Activated CD4-positive, alpha-beta T cell treated with anti-CD3 and anti-CD28 coated beads, Interleukin-2, amount 50 U/mL, for 1 hour (primary cell): Measurements from ENCODE around the gene ERAL1.
A peak's percentile ranks its signal among the peaks of the same experiment; 100 is the strongest.
"Not testable (repeated sequence)": the region's sequence is repeated elsewhere in the genome, so short reads cannot be mapped to it uniquely, and the experiment has no call there.

Experiments used
- DNase-seq: peaks from one replicate; pipeline ENCODE4 v3.0.0-alpha.2; 2020

Gene ERAL1

DNA sequence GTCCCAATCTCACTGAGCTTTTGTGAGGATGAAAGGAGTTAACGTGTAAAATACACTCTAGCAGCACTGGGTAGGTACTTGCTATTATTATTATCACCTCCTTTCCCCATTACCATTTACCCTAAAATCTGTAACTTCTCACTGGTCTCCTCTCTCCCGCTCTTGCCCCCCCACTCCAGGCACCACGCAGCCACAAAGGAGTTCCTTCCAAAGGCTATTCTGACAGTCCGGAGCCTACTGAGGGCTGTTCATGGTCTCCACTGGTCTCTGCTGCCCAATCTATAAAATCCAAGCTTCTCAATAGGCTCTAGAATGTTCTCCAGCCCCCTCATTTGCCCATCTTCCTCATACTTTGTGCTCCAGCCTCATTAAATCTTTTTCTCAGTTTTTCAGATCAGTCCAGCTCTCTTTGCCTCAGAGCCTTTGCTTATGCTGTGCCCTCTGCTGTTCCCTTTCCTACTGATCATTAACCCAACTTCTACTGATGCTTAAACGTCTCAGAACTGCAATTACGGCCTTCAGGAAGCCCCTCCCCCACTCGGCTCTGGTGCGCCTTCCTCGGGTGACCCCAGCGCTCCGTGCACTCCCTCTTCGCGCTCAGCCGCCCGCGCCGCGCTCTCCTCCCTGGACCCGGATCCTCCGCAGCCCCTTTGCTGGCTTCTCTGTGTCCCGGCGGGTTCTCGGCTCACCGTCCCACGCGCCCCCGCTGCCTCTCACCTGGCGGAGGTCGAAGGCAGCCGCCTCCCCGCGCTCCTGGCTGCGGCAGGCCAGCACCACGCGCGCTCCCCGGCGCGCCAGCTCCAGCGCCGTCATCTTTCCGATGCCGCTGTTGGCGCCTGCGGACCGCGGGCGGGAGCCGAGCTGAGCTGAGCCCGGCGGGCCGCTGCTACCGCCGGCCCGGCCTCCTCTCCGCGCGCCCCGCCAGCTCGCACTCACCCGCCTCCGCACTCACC is 47.3 kb downstream of the ERAL1 start:
- peak; percentile 55 for DNase-seq

DNA sequence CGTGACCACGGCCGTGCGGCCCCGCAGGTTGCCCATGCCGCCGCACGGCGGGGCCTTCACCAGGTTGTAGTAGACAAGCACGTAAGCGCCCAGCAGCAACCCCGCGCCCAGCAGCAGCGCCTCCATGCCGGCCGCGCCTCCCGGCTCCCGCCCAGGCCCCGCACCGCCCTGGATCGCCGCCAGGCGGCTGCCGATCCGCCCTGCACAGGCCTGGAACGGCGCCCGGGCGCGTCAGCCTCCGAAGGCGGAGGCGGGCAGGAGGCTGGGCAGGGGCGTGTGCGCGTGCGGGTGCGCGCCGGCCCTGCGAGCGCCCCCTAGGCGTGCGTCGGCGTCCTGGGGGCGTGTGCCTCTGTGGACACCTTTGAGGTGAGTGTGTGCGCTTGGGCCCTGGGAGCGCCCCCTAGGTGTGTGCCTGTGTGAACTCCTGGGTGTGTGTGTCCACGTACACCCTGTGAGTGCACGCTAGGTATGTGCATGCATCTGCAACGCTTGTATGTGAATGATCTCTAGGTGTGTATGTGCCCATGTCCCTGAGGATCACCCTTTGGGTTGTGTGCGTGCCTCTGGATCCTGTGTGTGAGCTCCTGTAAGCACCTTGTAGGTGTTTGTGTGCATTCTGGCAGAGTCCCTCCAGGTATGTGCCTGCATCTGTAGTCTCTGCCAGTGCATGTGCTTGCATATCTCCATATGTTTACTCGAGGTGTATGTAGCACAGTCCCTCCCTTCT is 48.2 kb downstream of the ERAL1 start, which contains the start of gene DHRS13:
DHRS13 (minus strand) TSS at position 261 of the 727 bp plus-strand sequence; CDS start at position 126, 135 bp downstream.
- DNase-seq = peak; percentile 94

DNA sequence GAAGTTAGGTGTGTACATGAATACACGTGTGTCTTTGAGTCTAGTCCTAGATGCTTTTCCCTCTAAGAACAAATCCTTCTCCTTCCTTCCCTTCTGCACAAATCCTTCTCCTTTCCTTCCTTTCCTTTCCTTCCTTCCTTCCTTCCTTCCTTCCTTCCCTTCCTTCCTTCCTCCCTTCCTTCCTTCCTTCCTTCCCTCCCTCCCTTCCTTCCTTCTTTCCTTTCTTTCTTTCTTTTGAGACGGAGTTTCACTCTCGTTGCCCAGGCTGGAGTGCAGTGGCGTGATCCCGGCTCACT is 48.7 kb downstream of the ERAL1 start:
- DNase-seq = not testable (repeated sequence)

DNA sequence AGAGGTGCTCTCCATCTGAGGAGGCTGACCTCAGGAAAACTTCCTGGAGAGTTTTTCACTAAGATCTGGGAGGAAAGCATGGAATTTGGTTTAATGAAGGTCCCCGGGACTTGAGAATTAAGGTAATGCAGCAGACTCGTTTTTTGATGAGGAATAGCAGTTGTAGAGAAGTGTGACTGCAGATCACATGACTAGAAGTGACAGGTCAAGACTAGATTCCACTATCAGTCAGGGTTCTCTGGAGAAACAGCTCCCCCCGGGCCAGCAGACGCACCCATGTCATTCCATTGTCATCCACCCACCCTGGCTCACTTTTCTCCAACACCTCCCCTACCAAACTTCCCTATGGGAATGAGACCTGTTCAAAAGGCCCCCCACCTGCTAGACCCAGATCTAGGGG is 50.0 kb downstream of the ERAL1 start:
- DNase-seq = no peak

DNA sequence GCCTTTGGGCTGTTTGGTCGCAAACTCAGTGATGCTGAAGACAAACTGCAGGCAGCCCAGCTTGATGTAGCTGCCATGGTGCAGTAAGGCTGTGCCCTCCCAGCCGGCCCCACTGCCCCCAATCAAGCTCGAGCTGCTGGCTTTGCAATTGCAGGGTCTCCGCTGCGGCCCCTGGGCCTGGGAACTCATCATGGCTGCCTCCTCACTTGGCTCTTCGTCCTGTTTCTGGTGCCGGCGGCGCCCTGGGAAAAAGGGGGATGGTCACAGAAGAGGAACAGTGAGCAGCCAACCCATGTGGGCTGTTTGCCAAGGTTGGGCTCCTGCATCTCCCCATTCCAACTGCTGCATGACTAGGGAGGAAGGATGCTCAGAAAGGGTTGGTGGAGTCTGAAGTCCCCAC is 51.5 kb downstream of the ERAL1 start:
- DNase-seq = no peak

DNA sequence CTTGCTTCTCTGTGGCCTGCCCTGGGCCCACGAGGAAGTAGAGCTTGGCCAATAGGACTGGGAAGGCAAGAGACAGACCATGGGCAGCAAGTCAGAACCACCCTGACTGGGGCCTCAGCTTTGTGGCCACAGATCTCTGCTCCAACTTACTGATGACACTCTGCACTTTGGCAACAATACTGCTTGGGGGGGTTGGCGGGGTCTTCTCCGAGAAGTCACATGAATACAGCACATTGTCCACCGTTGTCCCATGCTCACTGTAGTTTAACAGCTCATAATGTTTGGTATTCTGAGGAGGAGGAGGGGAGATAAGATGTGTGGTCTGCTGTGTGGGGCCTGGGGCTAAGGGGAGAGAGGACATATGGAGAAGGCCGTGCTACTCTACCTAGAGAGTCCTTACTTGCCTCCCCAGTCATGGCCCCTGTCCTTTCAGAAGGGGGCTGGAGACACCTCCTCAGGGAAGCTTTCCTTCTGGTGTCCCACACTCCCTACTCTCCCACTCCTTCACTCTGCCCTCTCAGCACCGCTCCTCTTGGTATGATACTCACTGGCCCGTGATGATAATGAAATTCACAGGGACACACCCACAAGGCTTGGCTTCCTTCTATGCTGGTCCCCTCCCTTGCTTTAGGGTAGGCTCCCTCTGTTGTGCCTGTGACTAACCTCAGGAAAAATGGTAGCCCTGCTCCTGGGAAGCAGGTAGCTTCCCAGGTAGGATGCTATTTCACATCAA is 52.1 kb downstream of the ERAL1 start:
- DNase-seq = no peak

DNA sequence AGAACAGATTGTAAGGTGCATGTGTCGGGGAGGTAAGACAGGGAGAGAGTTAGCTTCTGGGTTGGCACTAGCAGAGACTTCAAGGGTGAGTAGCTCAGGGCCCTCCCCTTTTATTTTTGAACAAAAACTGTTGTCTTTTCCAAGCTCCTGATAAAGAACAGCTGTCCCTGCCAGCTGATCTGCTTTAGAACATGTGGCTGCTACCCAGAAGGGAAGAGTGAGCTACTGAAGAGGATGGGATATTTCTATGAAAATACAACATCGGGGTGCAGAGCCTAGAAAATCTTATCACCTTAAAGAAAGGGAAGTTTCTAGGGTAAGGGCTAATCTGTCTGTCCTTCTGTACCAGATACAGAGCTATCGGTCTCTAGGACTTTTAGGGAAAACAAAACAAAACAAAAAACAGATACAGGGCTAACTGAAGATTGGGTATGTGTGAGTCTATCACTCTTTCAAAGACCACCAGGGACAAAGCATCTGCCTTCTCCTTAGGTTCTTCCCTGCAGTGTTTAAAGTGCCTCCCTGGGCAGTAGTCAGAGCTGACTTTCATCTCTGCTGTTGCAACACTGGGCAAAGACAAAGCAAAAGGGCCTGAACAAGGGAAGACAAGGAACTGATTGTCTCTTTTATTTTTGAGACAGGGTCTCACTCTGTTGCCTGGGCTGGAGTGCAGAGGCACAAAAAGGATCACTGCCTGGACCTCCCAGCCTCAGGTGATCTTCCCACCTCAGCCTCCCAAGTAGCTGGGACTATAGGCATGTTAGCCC is 53.1 kb downstream of the ERAL1 start:
- DNase-seq = no peak

DNA sequence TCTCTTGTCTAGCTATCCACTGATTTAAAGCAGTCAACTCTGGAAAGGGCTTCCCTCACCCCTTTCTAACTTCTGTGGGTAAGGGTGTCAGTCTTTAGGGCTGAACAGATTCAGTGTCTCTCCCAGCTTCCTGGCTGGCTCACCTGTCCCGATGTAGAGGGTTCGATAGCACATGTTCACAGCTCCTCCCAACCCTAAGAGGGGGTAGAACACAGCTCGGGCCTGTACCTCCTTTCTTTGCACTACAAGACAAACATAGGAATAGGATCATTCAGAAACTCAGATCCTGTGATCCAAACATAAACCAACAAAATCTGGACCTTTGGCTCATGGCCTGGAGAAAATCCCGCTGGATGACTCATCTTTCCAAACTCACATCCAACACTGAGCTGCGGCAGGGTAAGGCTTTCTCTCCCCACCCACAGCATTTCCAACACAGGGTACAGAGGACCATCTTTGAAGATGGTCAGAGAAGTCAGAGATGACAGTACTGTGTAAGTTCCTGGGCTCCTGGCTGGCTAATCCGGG is 53.9 kb downstream of the ERAL1 start:
- DNase-seq = no peak

DNA sequence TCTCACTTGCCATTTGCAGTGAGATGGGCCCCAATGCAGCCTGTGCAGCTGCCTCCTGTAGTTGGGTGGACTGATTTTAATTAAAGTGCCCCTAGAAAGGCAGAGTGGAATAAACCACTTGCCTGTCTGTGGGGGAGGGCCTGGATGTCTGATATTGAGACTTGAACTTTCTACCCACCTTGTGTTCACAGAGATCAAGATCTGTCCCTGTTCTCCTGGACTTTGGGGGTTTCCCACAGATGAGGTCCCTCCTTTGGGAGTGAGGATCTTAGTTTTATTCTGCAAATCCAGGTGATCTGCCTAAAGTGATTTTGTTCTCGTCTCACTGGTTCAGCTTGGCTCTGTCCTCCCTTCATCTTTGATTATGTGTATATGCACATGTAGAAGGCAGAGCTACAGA is 55.7 kb downstream of the ERAL1 start:
- no peak for DNase-seq
